GM12872 (cell line): ENCODE measurements around the gene PDX1.

Experiments
- CTCF ChIP-seq: IDR thresholded peaks from 3 replicates; pipeline ENCODE4 v1.5.1; 2011; ENCODE audit warnings: low read depth, mild to moderate bottlenecking, low read length, moderate library complexity; ENCODE audit not compliant: insufficient read depth

PDX1 gene

GRCh38 chr13:27970382-27971235 is 50.8 kb downstream of the PDX1 start:
- no peak for TF ChIP-seq CTCF

GRCh38 chr13:27971236-27971645 is 51.4 kb downstream of the PDX1 start:
- no peak for TF ChIP-seq CTCF

GRCh38 chr13:27971776-27972477 is 52.1 kb downstream of the PDX1 start:
- no peak for TF ChIP-seq CTCF

- no peak for TF ChIP-seq CTCF
Measured at GRCh38 chr13:27972478-27972820, 52.6 kb downstream of the PDX1 start.

GRCh38 chr13:27973291-27973690 is 53.5 kb downstream of the PDX1 start:
- TF ChIP-seq CTCF: no peak

- no peak for TF ChIP-seq CTCF
Measured at GRCh38 chr13:27973961-27974662, 54.3 kb downstream of the PDX1 start.
